ENCODE results near the gene KCTD3.

The KCTD3 gene

GRCh38 chr1:215606564-215607168 lies 39.6 kb downstream of the KCTD3 start:
- peak; percentile 4 for DNase-seq

GRCh38 chr1:215607412-215607811 lies 40.3 kb downstream of the KCTD3 start:
- no peak for DNase-seq

GRCh38 chr1:215608646-215609045 lies 41.5 kb downstream of the KCTD3 start:
- no peak for DNase-seq

GRCh38 chr1:215612391-215612790 lies 45.3 kb downstream of the KCTD3 start:
- DNase-seq = no peak

- DNase-seq = no peak
These were observed 50.9 kb downstream of the KCTD3 start for GRCh38 chr1:215617979-215618378.

GRCh38 chr1:215623162-215623561 lies 56.1 kb downstream of the KCTD3 start:
- DNase-seq = no peak

GRCh38 chr1:215625949-215626348 lies 58.8 kb downstream of the KCTD3 start:
- DNase-seq = no peak

- peak; percentile 37 for DNase-seq
These were observed 63.9 kb downstream of the KCTD3 start for GRCh38 chr1:215631040-215631439.

GRCh38 chr1:215631489-215631888 lies 64.4 kb downstream of the KCTD3 start:
- peak; percentile 87 for DNase-seq

GRCh38 chr1:215635827-215636226 lies 68.7 kb downstream of the KCTD3 start:
- DNase-seq = no peak

- DNase-seq = no peak
These were observed 69.3 kb downstream of the KCTD3 start for GRCh38 chr1:215636258-215636965.

- no peak for DNase-seq
These were observed 70.0 kb downstream of the KCTD3 start for GRCh38 chr1:215637041-215637573.

GRCh38 chr1:215640429-215641148 lies 73.5 kb downstream of the KCTD3 start:
- DNase-seq = no peak

- DNase-seq = no peak
These were observed 76.7 kb downstream of the KCTD3 start for GRCh38 chr1:215643592-215644321.

- DNase-seq = no peak
These were observed 78.1 kb downstream of the KCTD3 start for GRCh38 chr1:215645182-215645581.

GRCh38 chr1:215645861-215646260 lies 78.8 kb downstream of the KCTD3 start:
- no peak for DNase-seq

- DNase-seq = no peak
These were observed 80.6 kb downstream of the KCTD3 start for GRCh38 chr1:215647738-215648137.

- DNase-seq = no peak
These were observed 81.9 kb downstream of the KCTD3 start for GRCh38 chr1:215648957-215649356.

GRCh38 chr1:215650446-215651149 lies 83.5 kb downstream of the KCTD3 start:
- no peak for DNase-seq

GRCh38 chr1:215651867-215652266 lies 84.8 kb downstream of the KCTD3 start:
- DNase-seq = no peak

- no peak for DNase-seq
These were observed 85.3 kb downstream of the KCTD3 start for GRCh38 chr1:215652371-215652770.

GRCh38 chr1:215657047-215657446 lies 89.9 kb downstream of the KCTD3 start:
- DNase-seq = no peak

Measured in NCI-H2171 (cell line).